HG02970 (cell line): ENCODE measurements around the gene DTL.
"Not testable (repeated sequence)": the region's sequence is repeated elsewhere in the genome, so short reads cannot be mapped to it uniquely, and the experiment has no call there.

ENCODE experiments used
- ATAC-seq: cut with Tn5 transposase; IDR thresholded peaks from one replicate; pipeline ENCODE4 v1.9.1; 2021; ENCODE audit warnings: mild to moderate bottlenecking, moderate library complexity, moderate number of reproducible peaks; ENCODE audit not compliant: unreplicated experiment, low FRiP score

DTL gene, protein sequence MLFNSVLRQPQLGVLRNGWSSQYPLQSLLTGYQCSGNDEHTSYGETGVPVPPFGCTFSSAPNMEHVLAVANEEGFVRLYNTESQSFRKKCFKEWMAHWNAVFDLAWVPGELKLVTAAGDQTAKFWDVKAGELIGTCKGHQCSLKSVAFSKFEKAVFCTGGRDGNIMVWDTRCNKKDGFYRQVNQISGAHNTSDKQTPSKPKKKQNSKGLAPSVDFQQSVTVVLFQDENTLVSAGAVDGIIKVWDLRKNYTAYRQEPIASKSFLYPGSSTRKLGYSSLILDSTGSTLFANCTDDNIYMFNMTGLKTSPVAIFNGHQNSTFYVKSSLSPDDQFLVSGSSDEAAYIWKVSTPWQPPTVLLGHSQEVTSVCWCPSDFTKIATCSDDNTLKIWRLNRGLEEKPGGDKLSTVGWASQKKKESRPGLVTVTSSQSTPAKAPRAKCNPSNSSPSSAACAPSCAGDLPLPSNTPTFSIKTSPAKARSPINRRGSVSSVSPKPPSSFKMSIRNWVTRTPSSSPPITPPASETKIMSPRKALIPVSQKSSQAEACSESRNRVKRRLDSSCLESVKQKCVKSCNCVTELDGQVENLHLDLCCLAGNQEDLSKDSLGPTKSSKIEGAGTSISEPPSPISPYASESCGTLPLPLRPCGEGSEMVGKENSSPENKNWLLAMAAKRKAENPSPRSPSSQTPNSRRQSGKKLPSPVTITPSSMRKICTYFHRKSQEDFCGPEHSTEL

DNA sequence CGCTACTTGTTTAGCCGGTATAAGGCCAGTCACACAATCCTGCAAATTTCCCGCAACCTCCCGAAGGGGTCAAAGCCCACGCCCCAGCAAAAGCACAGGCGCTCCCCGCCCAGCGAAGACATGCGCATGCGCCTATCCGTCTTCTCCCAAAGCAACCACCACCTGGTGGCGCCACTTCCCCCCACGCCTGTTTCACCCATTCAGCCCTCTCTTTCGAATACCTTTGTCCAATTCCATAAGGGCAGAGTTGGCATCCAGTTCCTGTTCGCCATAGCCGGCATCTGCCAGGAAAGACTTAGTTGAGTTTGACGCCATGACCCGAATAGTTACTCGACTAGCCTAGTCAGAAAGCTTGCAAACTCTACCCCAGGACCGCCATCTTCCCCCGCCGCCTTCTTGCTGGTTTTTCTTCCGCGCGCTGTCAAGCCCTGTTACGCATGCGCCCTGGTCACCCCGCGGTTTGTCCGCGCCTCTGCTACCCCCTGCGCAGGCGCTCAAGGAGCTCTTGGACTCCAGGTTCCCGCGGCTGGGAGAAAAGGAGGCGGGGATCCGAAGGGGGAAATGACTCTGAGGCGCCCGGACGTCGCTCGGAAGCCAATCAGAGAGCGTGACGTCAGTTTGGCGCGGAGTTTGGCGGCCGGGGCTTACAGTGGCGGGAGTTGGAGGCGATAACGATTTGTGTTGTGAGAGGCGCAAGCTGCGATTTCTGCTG lies at the start of gene DTL, which contains the start of gene INTS7:
Gene DTL, plus strand, starts transcription at position 626 of the 712 bp plus-strand sequence. CDS start 143 bp downstream, outside the sequence.
Gene INTS7, minus strand, starts transcription at position 435 of the 712 bp plus-strand sequence. Its CDS starts 120 bp downstream, at position 315.
- ATAC-seq, result peak; percentile 79

DNA sequence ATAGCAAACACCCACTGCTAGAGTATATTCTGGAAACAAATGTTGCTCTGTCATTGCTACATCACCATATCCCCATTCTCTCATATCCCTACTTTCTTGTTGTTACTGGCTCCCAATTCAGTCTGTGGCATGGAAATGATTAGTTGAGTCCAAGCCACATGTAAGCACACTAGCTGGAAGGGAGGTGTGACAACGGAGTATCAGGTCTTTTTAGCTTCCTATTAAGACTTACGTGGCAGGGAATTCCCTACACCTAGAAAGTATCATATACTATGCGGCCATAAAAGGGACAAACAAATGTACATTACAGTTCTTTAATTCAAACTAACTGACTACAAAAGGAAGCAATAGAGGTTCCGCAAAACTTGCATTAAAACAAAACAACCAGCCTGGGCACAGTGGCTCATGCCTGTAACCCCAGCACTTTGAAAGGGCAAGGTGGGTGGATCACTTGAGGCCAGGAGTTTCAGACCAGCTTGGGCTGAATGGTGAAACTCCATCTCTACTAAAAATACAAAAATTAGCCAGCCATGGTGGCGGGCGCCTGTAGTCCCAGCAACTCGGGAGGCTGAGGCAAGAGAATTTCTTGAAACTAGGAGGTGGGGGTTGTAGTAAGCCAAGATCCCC lies 48.8 kb upstream of the DTL start:
- ATAC-seq, result no peak

DNA sequence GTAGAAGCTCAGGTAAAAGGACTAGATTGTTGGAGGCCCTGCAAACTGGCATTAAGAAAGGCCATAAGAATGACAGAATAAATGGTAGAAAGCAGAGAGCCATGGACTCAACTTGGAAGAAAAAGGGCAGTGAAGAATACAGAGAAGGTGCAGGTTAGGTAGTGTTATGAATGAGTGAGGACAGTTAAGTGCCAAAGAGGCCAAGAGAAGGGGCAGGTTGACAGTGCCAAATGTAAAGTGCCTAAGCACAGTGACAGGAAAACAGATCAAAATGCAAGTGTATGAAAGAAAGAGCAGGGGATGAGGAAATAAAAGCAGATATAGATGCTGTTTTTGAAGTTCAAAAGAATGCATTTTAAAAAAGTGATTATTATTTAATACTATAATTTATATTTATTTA lies 43.9 kb upstream of the DTL start:
- ATAC-seq, result no peak

DNA sequence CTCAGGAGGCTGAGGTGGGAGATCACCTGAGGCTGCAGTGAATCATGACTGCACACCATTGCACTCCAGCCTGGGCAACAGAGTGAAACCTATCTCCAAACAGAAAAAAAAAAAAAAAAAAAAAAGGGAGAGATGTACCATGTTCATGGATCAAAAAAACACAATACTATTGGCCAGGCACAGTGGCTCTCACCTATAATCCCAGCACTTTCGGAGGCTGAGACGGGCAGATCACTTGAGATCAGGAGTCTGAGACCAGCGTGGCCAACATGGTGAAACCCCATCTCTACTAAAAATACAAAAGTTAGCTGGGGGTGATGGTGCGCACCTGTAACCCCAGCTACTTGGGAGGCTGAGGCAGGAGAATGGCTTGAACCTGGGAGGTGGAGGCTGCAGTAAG lies 38.1 kb upstream of the DTL start:
- not testable (repeated sequence) for ATAC-seq

DNA sequence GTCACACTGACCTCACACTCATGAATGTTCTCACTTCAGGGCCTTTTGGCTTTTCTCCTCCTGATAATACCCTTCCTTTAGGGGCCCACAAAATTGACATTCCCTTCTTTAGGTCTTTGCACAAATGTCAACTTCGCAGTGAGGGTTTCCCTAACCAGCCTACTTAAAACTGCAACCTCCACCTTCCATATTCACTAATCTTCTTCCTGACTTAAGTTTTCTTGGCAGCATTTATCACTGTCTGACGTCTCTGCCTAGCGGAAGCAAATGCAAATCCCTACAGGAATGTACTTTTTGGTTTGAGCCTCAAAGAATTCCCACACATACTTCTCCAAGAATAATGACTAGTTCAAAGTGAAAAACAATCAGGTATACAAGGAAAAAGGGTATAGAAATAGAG lies 33.0 kb upstream of the DTL start:
- no peak for ATAC-seq

DNA sequence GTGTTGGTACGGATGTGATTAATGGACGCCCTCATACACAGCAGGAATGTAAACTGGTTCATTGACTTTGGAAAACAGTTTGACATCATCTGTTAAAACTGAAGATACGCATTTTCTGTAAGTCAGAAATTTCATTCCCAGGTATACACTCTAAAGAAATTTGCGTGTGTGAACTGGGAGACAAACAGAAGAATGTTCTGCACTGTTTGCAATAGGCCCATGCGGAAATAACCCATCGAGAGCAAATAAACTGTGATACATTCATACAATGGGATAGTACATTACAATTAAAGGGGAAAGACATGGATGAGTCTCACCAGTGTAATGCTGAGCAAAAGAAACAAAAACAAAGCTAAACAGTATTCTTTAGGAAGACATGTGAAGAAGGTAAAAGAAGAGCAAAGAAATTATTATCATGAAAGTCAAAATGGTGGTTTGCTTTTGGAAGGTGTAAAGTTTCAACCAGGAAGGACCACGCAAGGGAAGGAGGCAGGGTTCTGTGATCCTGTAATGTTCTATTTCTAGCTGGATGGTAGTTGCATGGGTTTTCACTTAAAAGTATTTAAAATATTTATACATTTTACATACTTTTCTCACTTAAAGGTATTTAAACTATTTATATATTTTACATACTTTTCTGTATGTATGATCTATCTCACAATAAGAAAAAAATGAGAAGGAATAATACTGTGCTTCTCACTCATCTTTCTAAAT lies 30.5 kb upstream of the DTL start:
- no peak for ATAC-seq

DNA sequence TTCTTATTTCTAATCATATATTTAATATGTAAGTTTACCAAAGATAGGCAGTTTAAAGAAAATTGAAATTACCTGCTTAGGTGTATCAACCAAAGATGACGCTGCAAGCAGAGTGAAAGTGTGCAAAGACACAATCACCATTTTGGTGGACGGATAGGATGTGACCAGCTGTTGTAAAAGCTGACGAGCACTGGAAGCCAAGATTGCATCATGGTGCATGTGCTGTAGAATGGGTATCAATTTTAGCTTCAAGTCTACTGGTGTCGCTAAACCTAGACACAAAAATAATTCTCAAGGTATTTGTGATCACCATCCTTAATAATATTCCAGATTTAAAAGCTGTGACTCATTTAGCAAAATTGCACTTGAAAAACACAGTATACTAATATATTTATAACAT lies 28.4 kb upstream of the DTL start:
- ATAC-seq, result no peak

DNA sequence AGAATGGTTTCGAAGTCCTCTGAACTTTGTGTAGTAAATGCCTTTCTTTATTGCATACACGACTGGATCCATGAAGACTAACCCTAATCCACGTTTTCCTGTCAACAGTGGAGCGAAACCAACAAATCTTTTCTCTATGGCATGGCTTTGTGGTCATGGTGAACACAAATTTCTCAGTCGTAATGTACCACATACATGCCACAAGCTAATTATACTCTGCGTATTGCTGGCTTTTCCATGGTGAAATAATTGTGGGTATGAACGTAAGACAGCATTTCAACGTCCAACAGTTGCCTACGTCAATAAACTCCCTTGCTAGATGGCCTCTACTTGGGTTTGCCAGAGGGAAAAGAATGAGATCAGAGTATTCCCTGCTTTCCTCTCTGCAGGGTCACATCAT lies 27.7 kb upstream of the DTL start:
- no peak for ATAC-seq

DNA sequence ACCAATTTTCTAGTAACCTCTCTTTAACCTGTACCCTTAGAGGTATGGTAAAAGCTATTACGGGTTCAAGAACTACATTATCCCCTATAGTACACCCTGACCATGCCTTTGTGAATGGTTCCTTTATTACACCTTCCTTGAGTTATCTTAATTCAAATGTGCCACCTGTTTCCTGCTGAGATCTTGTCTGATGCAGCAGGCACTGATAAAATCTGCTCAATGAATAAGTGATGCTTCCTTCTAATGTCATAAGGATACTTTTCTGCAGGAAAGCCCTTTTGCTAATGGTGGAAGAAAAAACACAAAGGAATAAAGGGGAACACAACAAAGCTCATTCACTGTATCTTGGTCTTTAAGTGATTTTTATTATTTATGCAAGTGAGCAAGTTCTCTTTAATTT lies 26.0 kb upstream of the DTL start:
- ATAC-seq, result no peak

DNA sequence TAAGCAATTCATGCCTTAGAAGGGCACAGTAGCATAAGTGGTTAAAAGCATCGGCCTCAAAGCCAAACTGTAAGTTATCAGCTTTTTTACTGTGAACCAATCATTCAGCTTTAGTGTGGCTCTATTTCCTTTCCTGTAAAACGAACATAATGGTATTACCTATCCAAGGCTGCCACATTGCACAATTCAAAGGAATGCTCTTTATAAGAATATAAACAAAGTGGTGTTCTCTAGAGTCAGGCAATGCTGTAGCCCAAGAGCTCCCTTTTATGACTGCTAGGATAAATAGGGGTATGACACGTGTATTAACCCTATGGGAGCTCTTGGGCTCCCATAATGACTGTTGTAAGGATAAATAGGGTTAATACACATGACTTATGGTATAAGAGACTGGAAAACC lies 25.5 kb upstream of the DTL start:
- no peak for ATAC-seq

DNA sequence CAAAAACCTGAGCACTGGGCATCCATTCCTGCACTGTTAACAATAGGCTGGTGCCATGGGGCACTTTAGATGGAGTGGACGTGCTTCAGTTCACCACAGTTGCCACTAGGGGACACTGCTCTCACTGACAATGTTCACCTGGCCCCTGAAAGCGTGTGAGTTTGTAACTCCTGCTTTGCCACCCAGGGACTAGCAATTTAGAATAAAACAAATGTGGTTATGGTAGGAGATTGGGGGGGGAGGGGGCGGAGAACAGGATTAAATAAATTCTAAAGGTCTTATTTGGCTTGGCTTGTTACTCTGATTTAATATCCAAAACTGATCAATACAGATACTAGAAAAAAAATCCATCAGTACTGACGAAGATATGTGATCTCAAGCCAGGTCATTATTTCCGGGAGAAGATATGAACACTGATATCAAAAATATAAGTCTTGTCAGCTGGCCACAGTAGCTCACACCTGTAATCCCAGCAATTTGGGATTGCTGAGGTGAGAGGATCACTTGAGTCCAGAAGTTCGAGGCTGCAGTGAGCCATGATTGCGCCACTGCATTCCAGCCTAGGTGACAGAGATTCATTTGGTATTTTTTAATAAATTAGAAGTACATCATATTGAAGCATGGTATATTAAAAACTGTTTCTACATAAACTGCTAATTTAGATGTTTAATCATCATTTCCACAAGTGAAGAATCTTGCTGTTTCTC lies 23.4 kb upstream of the DTL start:
- no peak for ATAC-seq

DNA sequence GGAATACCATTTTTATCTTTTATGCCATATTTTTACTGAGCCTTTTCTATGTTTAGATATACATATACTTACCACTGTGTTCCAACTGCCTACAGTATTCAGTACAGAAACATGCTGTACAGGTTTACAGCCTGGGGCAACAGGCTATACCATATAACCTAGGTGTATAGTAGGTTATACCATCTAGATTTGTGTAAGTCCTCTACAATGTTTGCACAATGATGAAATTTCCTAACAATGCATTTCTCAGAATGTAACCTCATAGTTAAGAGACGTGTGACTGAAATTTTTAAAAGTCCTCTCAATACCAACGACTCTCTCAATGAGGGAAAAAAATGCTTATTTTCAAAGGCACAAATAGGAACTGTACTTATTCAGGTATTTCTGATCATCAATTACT lies 21.9 kb upstream of the DTL start:
- ATAC-seq, result no peak

DNA sequence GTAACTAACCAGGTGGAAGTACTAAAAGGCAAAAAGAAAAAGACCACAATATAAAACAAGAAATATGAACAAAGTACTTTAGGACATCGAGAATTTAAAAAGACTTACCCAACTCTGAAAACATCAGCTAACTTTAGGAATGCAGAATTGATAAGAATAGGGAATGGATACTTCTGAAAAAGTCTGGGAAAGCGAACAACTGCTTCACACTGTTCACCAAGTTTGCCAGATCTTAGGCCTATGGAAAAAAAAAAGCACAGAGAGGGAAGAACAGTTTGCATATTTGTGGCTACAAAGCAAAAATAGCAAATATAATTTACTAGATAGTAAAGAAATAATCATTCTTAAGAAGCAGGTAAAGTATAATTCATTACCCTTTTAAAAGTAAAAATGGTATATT lies 14.6 kb upstream of the DTL start:
- ATAC-seq, result no peak

DNA sequence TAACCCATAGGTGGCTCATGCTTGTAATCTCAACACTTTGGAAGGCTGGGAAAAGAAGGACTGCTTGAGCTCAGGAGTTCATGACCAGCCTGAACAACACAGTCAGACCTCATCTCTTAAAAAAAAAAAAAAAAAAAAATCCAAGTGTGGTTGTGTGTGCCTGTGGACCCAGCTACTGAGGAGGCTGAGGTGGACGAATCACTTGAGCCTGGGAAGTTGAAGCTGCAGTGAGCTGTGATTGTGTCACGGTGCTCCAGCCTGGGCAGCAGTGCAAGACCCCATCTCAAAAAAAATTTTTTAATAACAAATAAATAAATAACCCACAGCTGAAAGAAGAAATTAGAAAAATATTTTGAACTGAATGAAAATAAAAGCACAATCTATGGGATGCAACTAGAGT lies 14.0 kb upstream of the DTL start:
- ATAC-seq, result no peak

DNA sequence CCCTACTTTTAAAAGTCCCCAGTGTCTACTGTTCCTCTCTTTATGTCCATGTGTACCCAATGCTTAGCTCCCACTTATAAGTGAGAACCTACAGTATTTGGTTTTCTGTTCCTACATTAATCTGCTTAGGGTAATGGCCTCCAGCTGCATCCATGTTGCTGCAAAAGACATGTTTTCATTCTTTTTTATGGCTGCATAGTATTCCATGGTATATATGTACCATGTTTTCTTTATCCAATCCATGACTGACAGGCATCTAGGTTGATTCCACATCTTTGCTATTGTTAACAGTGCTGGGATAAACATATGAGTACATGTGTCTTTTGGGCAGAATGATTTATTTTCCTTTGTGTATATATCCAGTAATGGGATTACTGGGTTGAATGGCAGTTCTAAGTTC lies 12.6 kb upstream of the DTL start:
- ATAC-seq, result not testable (repeated sequence)

DNA sequence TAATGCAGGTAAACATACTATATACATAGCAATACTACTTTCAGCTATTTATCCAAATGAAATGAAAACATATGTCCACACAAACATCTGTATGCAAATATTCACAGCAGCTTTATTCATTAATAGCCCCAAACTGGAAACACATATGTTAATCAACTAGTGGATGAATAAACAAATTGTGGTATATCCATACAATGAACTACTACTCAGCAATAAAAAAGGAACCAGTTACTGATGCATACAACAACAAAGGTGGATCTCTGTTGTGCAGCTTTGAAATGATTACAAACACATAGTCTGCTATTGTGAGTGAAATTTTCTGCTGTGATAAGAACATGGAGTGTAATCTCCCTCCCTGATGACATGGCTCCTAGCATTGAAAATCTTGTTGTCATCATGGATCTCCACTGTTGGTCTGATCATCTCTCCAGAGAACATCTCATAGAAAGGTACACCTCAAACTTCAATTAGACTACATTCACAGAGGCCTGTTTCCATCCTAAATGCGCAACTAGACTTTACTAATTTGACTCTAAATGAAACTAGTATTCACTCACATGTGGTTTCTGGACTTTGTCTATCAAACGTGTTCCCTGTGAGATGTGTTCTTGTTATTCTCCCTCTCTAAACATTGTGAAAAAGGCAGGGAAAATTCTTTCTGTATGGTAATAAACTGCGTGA lies 10.9 kb upstream of the DTL start:
- ATAC-seq, result no peak

DNA sequence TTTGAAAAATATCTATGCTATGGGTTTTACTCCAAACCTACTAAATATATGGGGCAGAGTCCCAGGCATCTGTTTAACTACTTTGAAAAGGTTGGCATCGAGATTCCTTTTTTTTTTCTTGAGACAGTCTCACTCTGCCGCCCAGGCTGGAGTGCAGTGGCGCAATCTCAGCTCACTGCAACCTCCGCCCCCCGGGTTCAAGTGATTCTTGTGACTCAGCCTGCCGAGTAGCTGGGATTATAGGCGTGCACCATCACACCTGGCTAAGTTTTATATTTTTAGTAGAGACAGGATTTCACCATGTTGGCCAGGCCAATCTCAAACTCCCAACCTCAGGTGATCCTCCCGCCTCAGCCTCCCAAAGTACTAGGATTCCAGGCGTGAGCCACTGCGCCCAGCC lies 7.8 kb upstream of the DTL start:
- ATAC-seq, result not testable (repeated sequence)

DNA sequence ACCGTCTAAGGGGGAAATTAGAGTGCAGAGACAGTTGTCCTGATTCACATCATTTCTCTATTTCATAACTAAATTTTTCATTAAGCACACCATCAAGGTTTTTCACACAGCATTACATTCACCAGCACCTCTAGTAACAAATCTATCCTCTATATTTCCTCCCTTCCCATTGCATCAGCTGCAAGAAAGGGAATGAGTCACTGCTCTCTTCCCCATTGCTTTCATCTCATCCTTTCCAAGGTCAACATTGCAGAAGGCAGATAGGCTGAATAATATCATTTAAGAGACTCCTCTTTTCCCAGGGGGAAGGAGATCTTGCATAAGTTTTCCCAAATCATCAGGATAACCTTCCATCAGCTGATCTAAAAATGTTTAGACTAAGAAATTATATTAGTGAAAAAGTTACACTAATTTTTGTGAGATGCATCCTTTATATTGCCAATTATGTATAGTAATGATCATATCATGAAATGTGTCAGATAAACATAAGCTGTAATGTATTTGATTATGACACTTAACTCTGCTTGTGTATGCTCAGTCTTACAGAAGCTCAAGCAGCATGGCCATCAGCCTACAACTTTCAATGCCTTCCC lies 4.5 kb upstream of the DTL start:
- no peak for ATAC-seq
